Thyroid gland (tissue), 4 donors: Measurements from ENCODE around the gene NBPF15. TPM values are rescaled to one million over a fixed set of nuclear protein-coding genes. Genes with fewer than 3 reads are reported as not detected.

Experiments
- small RNA-seq: library from RNA; depleted of rRNA; stranded (forward); fragments of <200 nt; gene quantifications from one replicate; pipeline ENCODE3, GENCODE V24; 2016
- total RNA-seq, 4 donors: library from RNA; depleted of rRNA; stranded (reverse); fragments of >200 nt; gene quantifications; one replicate each; pipeline ENCODE4 v1.2.3, GENCODE V29; 2016

The NBPF15 gene
- total RNA-seq, 4 donors from 2014 or later, result 35.8 to 44.1 (median 41.6) TPM

Small RNAs within 50 kb of the gene (small RNA-seq; reads per million reads assigned to genes)
- gene AC246785.4 (not detected), gene RNVU1-15 (0.47 reads per million)

Other genes starting within 250 kb of the NBPF15 start
- not detected for gene PPIAL4E, start 88.0 kb downstream of the NBPF15 start, total RNA-seq
- not detected for gene PPIAL4F, start 131.2 kb upstream of the NBPF15 start, total RNA-seq